ENCODE data around the gene KCNJ11.

Gene KCNJ11

DNA sequence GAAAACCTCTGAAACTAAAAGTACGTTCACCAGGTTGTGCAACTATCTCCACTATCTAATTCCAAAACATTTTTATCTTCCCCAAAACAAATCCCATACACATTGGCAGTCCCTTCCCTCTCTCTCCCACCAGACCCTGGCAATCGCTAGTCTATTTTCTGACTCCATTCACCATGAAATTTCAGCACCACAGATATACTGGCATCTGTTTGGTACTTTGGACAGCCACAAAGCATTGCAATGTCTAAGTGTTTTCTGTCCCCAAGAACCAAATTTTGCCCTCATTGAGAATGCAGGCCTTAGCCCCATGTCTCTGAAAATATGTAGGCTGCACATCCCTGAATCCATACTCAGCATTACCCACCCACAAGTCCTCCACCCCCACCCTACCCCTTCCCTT lies 28.0 kb upstream of the KCNJ11 start:
- in situ Hi-C loops (cut with HindIII; ENCODE audit: low pct_ligation_motif_present, low sequenced_read_pairs): no loop called here
- no peaks in the 10 kb centered on the region for H3K36me3 ChIP-seq (replicated peaks)
- no peaks in the 10 kb centered on the region for H3K27me3 ChIP-seq (replicated peaks)

DNA sequence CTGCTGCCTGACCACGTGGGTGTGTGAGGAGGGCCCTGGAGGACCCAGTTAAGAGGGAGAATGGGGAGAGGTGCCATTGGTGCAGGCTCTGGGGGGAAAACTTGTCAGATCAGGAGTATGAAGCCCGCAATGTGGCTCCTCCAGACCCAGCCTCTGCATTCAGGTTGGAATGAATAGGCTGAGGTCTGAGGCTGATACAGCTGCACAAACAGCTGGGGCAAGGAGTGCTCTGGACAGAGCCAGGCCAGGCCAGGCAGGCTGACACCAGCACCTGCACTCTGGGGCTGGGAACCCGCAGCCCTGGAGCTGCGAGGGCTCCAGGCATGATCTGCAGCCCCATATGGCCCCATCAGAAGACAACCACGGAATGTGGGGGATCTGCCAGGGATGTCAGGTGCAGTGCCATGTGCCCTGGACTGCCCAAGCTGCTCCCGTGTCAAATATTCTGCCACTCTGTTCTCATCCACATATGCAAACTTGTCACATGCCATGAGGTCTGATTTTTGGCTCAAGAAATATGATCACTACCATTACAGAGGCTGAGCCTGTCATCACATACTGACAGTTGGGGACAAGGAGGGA lies 27.2 kb upstream of the KCNJ11 start:
- no peak for DNase-seq
- Histone ChIP-seq H3K27ac (no peak overlapping the region), H3K27me3 (replicated peaks) (no peaks in the 10 kb centered on the region), H3K36me3 (replicated peaks) (no peaks in the 10 kb centered on the region), H3K4me3 (ENCODE audit: low read depth, low read length) (no peak overlapping the region)
- TF ChIP-seq, protein P1, sequence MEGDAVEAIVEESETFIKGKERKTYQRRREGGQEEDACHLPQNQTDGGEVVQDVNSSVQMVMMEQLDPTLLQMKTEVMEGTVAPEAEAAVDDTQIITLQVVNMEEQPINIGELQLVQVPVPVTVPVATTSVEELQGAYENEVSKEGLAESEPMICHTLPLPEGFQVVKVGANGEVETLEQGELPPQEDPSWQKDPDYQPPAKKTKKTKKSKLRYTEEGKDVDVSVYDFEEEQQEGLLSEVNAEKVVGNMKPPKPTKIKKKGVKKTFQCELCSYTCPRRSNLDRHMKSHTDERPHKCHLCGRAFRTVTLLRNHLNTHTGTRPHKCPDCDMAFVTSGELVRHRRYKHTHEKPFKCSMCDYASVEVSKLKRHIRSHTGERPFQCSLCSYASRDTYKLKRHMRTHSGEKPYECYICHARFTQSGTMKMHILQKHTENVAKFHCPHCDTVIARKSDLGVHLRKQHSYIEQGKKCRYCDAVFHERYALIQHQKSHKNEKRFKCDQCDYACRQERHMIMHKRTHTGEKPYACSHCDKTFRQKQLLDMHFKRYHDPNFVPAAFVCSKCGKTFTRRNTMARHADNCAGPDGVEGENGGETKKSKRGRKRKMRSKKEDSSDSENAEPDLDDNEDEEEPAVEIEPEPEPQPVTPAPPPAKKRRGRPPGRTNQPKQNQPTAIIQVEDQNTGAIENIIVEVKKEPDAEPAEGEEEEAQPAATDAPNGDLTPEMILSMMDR (IDR thresholded peaks at IDR 0.05; ENCODE audit: low read depth, low read length, missing control alignments): no peak
- in situ Hi-C loops (cut with HindIII; ENCODE audit: low pct_ligation_motif_present, low sequenced_read_pairs): no loop called here

More for the DNA sequence above, 28.0 kb upstream of the KCNJ11 start:
- TF ChIP-seq, protein P1 (IDR thresholded peaks at IDR 0.05; ENCODE audit: low read depth, low read length, missing control alignments): no peak
- H3K27ac ChIP-seq: no peak overlapping the region
- H3K4me3 ChIP-seq (ENCODE audit: low read depth, low read length): no peak overlapping the region
- no peak for DNase-seq

DNA sequence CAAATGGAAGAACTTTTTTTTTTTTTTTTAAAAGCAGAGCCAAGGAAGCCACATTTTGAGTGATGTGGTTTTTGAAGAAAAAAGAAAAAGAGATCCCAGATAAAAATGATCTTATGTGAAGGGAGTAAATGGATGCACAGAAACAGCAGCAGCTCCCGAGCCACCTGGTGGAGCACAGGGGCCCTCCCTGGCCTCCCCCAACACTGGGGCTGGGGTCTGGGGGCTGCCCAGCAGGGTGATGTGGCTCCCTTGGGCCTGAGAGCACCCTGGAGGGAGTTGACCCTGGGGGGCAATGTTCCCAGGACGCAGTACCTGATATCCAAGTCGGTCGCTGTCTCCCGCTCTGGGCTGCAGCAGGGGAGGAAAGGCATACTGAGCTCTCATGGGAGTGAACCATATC lies 26.5 kb upstream of the KCNJ11 start:
- TF ChIP-seq, protein P1 (IDR thresholded peaks at IDR 0.05; ENCODE audit: low read depth, low read length, missing control alignments): no peak
- in situ Hi-C loops (cut with HindIII; ENCODE audit: low pct_ligation_motif_present, low sequenced_read_pairs): no loop called here

DNA sequence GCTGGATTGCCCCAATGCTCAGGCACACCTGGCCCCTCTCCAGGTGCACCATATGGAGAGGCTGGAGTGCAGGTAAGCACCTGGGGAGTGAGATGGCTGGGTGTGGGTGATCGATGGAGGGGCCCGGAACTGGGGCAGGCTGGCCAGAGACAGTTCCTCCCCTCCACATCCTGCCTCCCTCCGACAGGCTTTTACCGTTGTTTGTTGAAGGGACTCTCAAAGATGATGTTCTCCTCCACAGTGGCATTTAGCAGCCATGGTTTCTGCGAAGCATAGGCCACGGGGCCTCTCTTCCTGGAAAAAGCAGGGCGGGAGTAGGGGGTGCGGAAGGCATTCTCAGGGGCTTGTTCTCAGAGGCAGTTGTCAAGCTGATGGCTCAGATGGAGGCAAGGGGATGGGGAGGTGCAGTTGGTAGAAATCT lies 25.9 kb upstream of the KCNJ11 start:
- TF ChIP-seq, protein P1 (IDR thresholded peaks at IDR 0.05; ENCODE audit: low read depth, low read length, missing control alignments): no peak
- Histone ChIP-seq H3K27ac (no peak overlapping the region), H3K36me3 (replicated peaks) (no peaks in the 10 kb centered on the region), H3K4me3 (ENCODE audit: low read depth, low read length) (no peak overlapping the region), H3K27me3 (replicated peaks) (no peaks in the 10 kb centered on the region)
- no peak for DNase-seq
- in situ Hi-C loops (cut with HindIII; ENCODE audit: low pct_ligation_motif_present, low sequenced_read_pairs): no loop called here

More for the DNA sequence above, 26.5 kb upstream of the KCNJ11 start:
- DNase-seq: no peak
- H3K27ac ChIP-seq: no peak overlapping the region
- H3K4me3 ChIP-seq (ENCODE audit: low read depth, low read length): no peak overlapping the region
- H3K36me3 ChIP-seq (replicated peaks): no peaks in the 10 kb centered on the region
- H3K27me3 ChIP-seq (replicated peaks): no peaks in the 10 kb centered on the region

DNA sequence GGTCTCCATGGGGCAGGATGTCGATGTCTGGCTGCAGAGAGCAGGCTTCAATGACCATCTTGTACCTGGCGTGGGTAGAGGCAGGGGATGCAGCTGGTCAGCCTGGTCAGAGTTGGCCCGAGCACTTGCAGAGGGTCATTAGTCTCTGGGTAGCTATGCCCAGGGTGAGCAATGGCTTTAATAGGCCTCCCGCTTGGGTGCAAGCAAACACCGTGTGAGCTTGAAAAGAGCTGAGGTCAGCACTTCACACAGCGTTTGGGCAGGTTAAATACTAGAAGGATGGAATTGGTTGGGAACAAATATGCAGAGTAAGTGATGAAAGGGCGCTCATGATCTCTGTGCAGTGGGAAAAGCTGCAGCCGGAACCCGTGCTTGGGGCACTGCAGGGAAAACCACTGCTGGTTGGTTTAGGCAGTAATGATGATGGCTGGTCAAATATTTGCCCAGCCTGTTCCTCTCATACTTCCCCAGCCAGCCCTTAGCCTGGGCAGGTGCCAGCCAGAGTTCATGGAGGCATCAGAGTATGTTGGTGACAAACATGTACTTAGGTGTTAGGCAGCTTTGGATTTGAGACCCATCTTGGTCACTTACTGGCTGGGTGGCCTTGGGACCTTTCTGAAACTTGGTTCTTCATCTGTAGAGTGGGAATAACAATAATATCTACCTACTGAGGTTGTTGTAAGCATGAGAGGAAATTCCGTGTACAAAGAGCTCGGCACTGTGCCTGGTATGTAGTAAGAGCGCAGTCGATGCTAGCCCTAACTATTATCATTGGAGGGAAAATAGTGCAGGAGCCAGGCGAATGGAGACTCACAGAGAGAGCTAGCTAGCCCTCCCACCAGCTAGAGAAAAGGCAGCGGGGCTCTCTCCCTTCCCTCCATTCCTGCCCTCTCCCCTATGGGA lies 25.2 kb upstream of the KCNJ11 start:
- H3K27me3 ChIP-seq (replicated peaks): no peaks in the 10 kb centered on the region
- DNase-seq: no peak
- in situ Hi-C loops (cut with HindIII; ENCODE audit: low pct_ligation_motif_present, low sequenced_read_pairs): no loop called here
- TF ChIP-seq, protein P1 (IDR thresholded peaks at IDR 0.05; ENCODE audit: low read depth, low read length, missing control alignments): no peak
- H3K27ac ChIP-seq: no peak overlapping the region
- H3K36me3 ChIP-seq (replicated peaks): no peaks in the 10 kb centered on the region
- H3K4me3 ChIP-seq (ENCODE audit: low read depth, low read length): no peak overlapping the region

All from brain microvascular endothelial cell (primary cell).